ENCODE data around the gene FOXN3. TPM values are rescaled to one million over a fixed set of nuclear protein-coding genes. Genes with fewer than 3 reads are reported as not detected.

Gene FOXN3
- total and polyA plus RNA-seq, 2 donors (not counting 3 experiments of a cell fraction or from before 2014, with no cell fraction given) = 16.9 to 41.8 TPM

- Histone ChIP-seq H3K9me1 (replicated peaks; ENCODE audit: control insufficient read depth, extremely low read depth, insufficient read depth, low read length) (no peaks in the 10 kb centered on the region), H4K20me1 (replicated peaks; ENCODE audit: control insufficient read depth, extremely low read depth, insufficient read depth, low read length) (no peaks in the 10 kb centered on the region), H3K9me3 (replicated peaks; ENCODE audit: control insufficient read depth, insufficient read depth, low read length) (no peaks in the 10 kb centered on the region), H3K4me3 (replicated peaks in 1 of 3; ENCODE audit: insufficient read depth in 1 of 3, low read depth in 1 of 3, low read length in 3 of 3) (no peak overlapping the region), H3K9ac (replicated peaks; ENCODE audit: extremely low read depth, insufficient read depth, low read length) (peak overlapping the region; percentile 25), H3K4me1 (ENCODE audit: control insufficient read depth, extremely low read depth, insufficient read depth, low read length) (peaks cover 14% of the 10 kb centered on the region), H3K79me2 (ENCODE audit: control insufficient read depth, insufficient read depth, low read length) (no peaks in the 10 kb centered on the region), H3K36me3 (ENCODE audit: control insufficient read depth in 2 of 2, extremely low read depth in 1 of 2, insufficient read depth in 2 of 2, low read length in 2 of 2) (peaks cover 0 to 6% of the 10 kb centered on the region in 2 experiments), H2AFZ (ENCODE audit: low read depth, low read length) (peak overlapping the region; percentile 12), H3K27ac (ENCODE audit: insufficient read depth, low read depth, low read length) (peak overlapping the region; percentile 10), H3K4me2 (ENCODE audit: insufficient read depth, low read length) (peak overlapping the region; percentile 53), H3K27me3 (ENCODE audit: control insufficient read depth in 2 of 2, insufficient read depth in 2 of 2, low read length in 2 of 2) (no peaks in the 10 kb centered on the region)
- CTCF ChIA-PET = no interaction called here
- intact Hi-C loops (cut with micrococcal nuclease) (loop anchor here (5.0 kb wide), 1 partner anchor 66 kb away; the partner anchor contains the start of gene FOXN3), dilution Hi-C loops (cut with MboI; ENCODE audit: extremely low pct_ligation_motif_present, low sequenced_read_pairs) (no loop called here)
- FAIRE-seq = no peak
- no peak for DNase-seq (ENCODE audit: low read depth, low spot score)
- TF ChIP-seq POLR2AphosphoS5 (IDR thresholded peaks at IDR 0.05; ENCODE audit: insufficient read depth, low read depth, low read length) = no peak
- no peak for TF ChIP-seq MAX (IDR thresholded peaks at IDR 0.05; ENCODE audit: insufficient read depth, insufficient read length)
- POLR2A ChIA-PET = no interaction called here
- BruUV-seq (replicated peaks) = no TSS peak
These were observed 65.9 kb downstream of the FOXN3 start for GRCh38 chr14:89351221-89351515.

- no peak for FAIRE-seq
- H3K27me3 ChIP-seq (ENCODE audit: control insufficient read depth in 2 of 2, insufficient read depth in 2 of 2, low read length in 2 of 2) = no peaks in the 10 kb centered on the region
- POLR2A ChIA-PET = no interaction called here
- no peak overlapping the region for H3K4me3 ChIP-seq (replicated peaks in 1 of 3; ENCODE audit: insufficient read depth in 1 of 3, low read depth in 1 of 3, low read length in 3 of 3)
- no peak overlapping the region for H3K4me2 ChIP-seq (ENCODE audit: insufficient read depth, low read length)
- peaks cover 14% of the 10 kb centered on the region for H3K4me1 ChIP-seq (ENCODE audit: control insufficient read depth, extremely low read depth, insufficient read depth, low read length)
- no peaks in the 10 kb centered on the region for H3K9me3 ChIP-seq (replicated peaks; ENCODE audit: control insufficient read depth, insufficient read depth, low read length)
- no peaks in the 10 kb centered on the region for H3K79me2 ChIP-seq (ENCODE audit: control insufficient read depth, insufficient read depth, low read length)
- no peaks in the 10 kb centered on the region for H3K9me1 ChIP-seq (replicated peaks; ENCODE audit: control insufficient read depth, extremely low read depth, insufficient read depth, low read length)
- BruUV-seq (replicated peaks) = no TSS peak
- dilution Hi-C loops (cut with MboI; ENCODE audit: extremely low pct_ligation_motif_present, low sequenced_read_pairs) = no loop called here
- H3K36me3 ChIP-seq (ENCODE audit: control insufficient read depth in 2 of 2, extremely low read depth in 1 of 2, insufficient read depth in 2 of 2, low read length in 2 of 2) = peaks cover 0 to 6% of the 10 kb centered on the region in 2 experiments
- no peak overlapping the region for H2AFZ ChIP-seq (ENCODE audit: low read depth, low read length)
- no peak overlapping the region for H3K27ac ChIP-seq (ENCODE audit: insufficient read depth, low read depth, low read length)
- no peaks in the 10 kb centered on the region for H4K20me1 ChIP-seq (replicated peaks; ENCODE audit: control insufficient read depth, extremely low read depth, insufficient read depth, low read length)
- TF ChIP-seq JUN (IDR thresholded peaks at IDR 0.05; ENCODE audit: borderline replicate concordance, insufficient read depth, insufficient read length, low read depth) = no peak
- no peak for TF ChIP-seq CTCF (IDR thresholded peaks at IDR 0.05; ENCODE audit: extremely low read depth in 1 of 2, insufficient read depth in 1 of 2, low read depth in 1 of 2, low read length in 2 of 2)
- no peak for TF ChIP-seq EZH2 (IDR thresholded peaks at IDR 0.05; ENCODE audit: borderline replicate concordance, low read depth, low read length, severe bottlenecking)
- TF ChIP-seq MAX (IDR thresholded peaks at IDR 0.05; ENCODE audit: insufficient read depth, insufficient read length) = no peak
- TF ChIP-seq GATA2 (IDR thresholded peaks at IDR 0.05; ENCODE audit: insufficient read depth, insufficient read length, low read depth, low read length) = no peak
- no peak for TF ChIP-seq POLR2AphosphoS5 (IDR thresholded peaks at IDR 0.05; ENCODE audit: insufficient read depth, low read depth, low read length)
- no peak for TF ChIP-seq MYC (IDR thresholded peaks at IDR 0.05; ENCODE audit: low read depth, low read length)
- TF ChIP-seq FOS (IDR thresholded peaks at IDR 0.05; ENCODE audit: borderline replicate concordance, insufficient read depth, low read length) = no peak
- no peak for TF ChIP-seq POLR2A (IDR thresholded peaks at IDR 0.05; ENCODE audit: low read depth, low read length)
- intact Hi-C loops (cut with micrococcal nuclease) = loop anchor here (5.0 kb wide), 1 partner anchor 67 kb away; the partner anchor contains the start of gene FOXN3
- no peak for DNase-seq (ENCODE audit: low read depth, low spot score)
- CTCF ChIA-PET = no interaction called here
- H3K9ac ChIP-seq (replicated peaks; ENCODE audit: extremely low read depth, insufficient read depth, low read length) = no peak overlapping the region
These were observed 66.9 kb downstream of the FOXN3 start for GRCh38 chr14:89350152-89350551.
